Left cardiac atrium (tissue), 4 donors: ENCODE results near the gene C1D. TPM values are rescaled to one million over a fixed set of nuclear protein-coding genes. Genes with fewer than 3 reads are reported as not detected.
"Not testable (repeated sequence)": the region's sequence is repeated elsewhere in the genome, so short reads cannot be mapped to it uniquely, and the experiment has no call there.

Source experiments
- ATAC-seq, 2 donors: fragments of 200-7000 bp; cut with Tn5 transposase; one replicate each; pipeline ENCODE4 v1.9.1; 2020; ENCODE audit warnings: mild to moderate bottlenecking in 2 of 2, moderate library complexity in 2 of 2
- DNase-seq: peaks from one replicate; pipeline ENCODE4 v3.0.0-alpha.2; 2020
- intact Hi-C, 2 donors: fragments of 100-400 bp; cut with DNase I; formaldehyde crosslinking; loops; one replicate each; pipeline versions ENCODE4 v1.14.1 to v1.15.1; 2022 to 2023
- total RNA-seq, 2 donors: library from RNA; stranded (reverse); fragmentation: NEBNext Ultra II Directional; extraction: Animal tissue kit (Norgen Biotek cat#: 25700); gene quantifications; one replicate each; pipeline ENCODE4 v1.2.1, GENCODE V29; 2021
- donor health status: DM: no; HTN: yes; CAD: no.
- donor health status: DM: no; HTN: yes; CAD: no; lungs with severe emphysema.
- donor health status: DM: yes; HTN: yes; CAD: no.
- donor health status: Dilated cardiomyopathy.

Gene C1D
- total RNA-seq, 2 donors from 2014 or later: 13.8 to 14.6 TPM

- ATAC-seq: no peak
- DNase-seq: no peak
- intact Hi-C loops: loop anchor here in 1 of 2 donors (10.0 kb wide), 1 partner anchor 183 kb away; no protein-coding TSS in a partner anchor
Measured at GRCh38 chr2:68027959-68028358, 34.8 kb downstream of the C1D start.

DNA sequence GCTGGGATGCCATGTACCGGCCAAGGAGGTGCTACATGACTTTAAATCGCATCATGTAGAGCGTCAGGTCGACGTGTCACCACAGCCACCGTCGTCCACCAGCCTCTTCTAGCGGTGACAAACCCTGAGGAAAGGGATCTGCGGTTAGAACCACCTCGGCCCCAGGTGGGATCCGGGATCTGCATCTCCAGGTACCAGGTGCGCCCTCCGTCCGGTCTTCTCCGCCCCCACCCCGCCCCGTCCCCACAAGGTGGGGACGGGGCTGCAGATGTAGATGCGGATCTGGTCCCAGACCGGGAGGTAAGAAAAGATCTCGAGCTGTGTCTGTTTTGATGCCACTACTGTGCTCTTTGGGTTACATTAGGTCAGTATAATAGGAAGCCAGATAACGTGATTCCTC lies 38.4 kb downstream of the C1D start:
- intact Hi-C loops: loop anchor here in 1 of 2 donors (10.0 kb wide), 1 partner anchor 180 kb away; no protein-coding TSS in a partner anchor
- DNase-seq (no peak), ATAC-seq (no peak)

DNA sequence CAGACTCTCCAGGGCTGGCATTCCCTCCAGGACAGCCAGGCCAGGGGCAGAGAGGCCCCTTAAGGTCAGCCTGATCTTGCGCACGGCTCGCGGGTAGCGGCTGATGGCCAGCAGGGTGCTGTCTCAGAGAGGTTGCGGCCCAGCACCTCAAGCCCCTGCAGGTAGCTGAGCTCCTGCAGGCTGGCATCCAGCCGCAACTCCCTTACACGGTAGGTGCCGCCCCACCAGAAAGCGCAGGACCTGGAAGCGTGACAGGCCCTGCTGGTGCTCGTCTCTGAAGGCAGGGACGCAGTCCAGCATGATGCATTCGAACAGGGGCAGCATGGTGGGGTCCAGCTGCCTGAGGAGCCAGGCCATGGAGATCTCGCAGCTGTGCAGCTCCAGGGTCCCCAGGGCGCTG lies 38.9 kb downstream of the C1D start:
- DNase-seq: no peak
- intact Hi-C loops: loop anchor here in 1 of 2 donors (10.0 kb wide), 1 partner anchor 179 kb away; no protein-coding TSS in a partner anchor
- ATAC-seq: no peak

DNA sequence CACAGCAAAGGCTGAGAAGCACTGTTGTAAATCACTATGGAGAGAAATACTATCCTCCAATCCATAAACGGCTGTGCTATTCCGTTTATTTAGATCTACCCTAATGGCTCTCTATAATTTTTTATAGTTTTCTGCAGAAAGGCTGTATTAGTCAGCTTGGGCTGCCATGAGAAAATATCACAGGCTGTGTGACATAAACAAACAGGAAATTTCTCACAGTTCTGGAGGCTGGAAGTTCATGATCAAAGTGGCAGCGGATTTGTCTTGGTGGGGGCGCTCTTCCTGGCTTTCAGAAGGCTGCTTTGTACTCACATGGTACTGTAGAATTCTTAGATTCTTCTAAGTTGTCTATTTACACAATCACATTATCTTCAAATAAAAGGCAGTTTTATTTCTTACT lies 44.1 kb downstream of the C1D start:
- ATAC-seq: no peak
- intact Hi-C loops: no loop called here
- DNase-seq: no peak

GRCh38 chr2:68009526-68009925 lies 53.3 kb downstream of the C1D start:
- ATAC-seq: no peak
- no peak for DNase-seq
- intact Hi-C loops: no loop called here

GRCh38 chr2:68000170-68000825 lies 62.5 kb downstream of the C1D start:
- DNase-seq: no peak
- no peak for ATAC-seq
- intact Hi-C loops: no loop called here

DNA sequence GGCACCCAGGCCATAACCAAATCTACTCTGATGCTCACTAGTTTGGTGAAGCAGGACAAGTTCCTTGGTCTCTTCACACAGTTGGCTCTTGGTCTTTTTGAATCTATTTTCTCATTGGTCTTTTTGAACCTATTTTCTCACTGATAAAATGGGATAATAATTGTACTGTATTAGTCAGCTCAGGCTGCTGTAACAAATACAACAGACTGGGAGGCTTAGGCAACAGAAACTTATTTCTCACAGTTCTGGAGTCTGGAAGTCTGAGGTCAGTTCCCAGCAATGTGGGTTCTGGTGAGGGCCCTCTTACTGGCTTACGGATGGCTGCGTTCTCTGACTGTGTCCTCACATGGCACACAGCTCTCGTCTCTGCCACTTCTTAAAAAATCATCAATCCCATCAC lies 63.5 kb downstream of the C1D start:
- ATAC-seq (no peak), DNase-seq (no peak)
- intact Hi-C loops: no loop called here

- ATAC-seq (peak in 1 of 2 donors; percentile 55), DNase-seq (no peak)
- intact Hi-C loops: no loop called here
Measured at GRCh38 chr2:67997903-67998302, 64.9 kb downstream of the C1D start.

DNA sequence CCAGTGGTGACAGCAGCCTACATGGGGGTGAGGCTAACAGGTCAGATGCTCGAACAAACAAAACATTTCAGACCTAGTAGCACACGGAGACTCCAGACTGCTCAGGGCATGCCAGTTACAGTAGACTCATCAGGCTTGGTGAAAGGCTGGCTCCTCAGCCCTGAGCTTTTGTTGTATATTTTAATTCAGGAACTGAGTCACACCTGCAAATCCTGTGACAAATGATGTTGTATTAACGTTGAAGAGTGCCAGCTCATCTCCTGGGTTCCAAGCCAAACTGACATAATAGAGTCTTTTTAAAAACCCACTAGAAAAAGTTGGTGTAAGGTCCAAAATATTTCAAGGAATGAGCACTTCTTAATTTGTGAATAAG lies 65.3 kb downstream of the C1D start:
- intact Hi-C loops: no loop called here
- DNase-seq: no peak
- no peak for ATAC-seq

- intact Hi-C loops: no loop called here
Measured at GRCh38 chr2:67996772-67997527, 65.9 kb downstream of the C1D start.

DNA sequence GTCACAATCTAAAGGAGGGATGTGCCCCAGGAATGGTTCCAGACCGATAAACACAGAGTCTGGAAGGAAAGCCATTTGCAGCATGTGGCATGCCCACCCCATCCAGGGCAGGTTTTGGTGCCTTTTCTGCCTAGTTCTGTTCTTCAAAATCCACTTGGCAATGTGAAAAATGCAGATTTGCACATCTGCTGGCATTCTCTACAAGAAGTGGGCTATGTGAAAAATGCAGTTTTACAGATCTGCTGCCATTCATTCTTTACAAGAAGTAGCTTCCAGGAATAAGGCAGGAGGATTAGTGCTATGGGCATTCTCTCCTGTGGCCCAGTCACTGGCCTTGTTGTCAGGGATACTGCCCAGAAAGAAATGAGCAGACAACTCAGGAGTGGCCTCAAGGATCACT lies 68.1 kb downstream of the C1D start:
- intact Hi-C loops: no loop called here
- DNase-seq (no peak), ATAC-seq (no peak)

More at GRCh38 chr2:67996772-67997527, 65.9 kb downstream of the C1D start:
- no peak for ATAC-seq
- DNase-seq: no peak

DNA sequence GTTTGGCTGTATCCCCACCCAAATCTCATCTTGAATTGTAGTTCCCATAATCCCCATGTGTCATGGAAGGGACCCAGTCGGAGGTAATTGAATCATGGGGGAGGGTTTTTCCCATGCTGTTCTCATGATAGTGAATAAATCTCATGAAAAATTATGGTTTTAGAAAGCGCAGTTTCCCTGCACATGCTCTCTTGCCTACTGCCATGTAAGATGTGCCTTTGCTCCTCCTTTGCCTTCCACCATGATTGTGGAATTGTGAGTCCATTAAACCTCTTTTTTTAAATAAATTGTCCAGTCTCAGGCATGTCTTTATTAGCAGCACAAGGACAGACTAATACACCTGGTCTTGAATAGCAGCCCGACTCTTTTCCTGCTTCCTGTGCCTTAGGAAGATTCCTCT lies 68.7 kb downstream of the C1D start:
- intact Hi-C loops, ATAC-seq, DNase-seq: not testable (repeated sequence)

- ATAC-seq: no peak
- no peak for DNase-seq
- intact Hi-C loops: no loop called here
Measured at GRCh38 chr2:67993329-67993728, 69.5 kb downstream of the C1D start.

DNA sequence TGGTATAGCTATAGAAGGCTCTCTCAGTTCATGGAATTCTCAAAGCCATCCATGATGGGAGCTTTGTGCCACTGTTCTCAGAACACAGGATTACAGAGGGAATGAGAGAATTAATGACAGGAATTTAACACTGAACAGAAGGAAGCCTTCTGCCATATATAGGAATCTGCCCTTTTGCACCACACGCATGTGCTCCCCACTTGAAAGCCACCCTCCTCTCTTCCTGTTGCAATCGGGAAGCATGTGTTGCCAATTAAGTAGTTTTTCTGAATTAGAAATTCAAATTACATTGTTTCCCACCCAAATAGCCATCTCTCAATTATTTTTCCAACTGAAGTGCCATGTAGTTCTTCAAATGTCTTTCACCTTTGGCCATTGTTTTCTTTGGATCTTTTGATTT lies 71.3 kb downstream of the C1D start:
- DNase-seq: no peak
- no peak for ATAC-seq

More for the DNA sequence above, 71.3 kb downstream of the C1D start:
- intact Hi-C loops: no loop called here

Other genes with a start within 250 kb of the C1D start
- 10 to 100 TPM in 1 of 2 donors, 1 to 10 TPM in 1; 7.5 to 15.6 TPM for gene PNO1, start 94.9 kb upstream of the C1D start, total RNA-seq
- 10 to 100 TPM; 37.8 to 39.3 TPM for gene PPP3R1, start 189.5 kb upstream of the C1D start, total RNA-seq